GM21423 (cell line): ENCODE measurements around the gene USP9X.
"Not testable (repeated sequence)": the region's sequence is repeated elsewhere in the genome, so short reads cannot be mapped to it uniquely, and the experiment has no call there.

Experiments used
- ATAC-seq: cut with Tn5 transposase; IDR thresholded peaks from one replicate; pipeline ENCODE4 v1.9.1; 2021; ENCODE audit warnings: mild to moderate bottlenecking, moderate library complexity; ENCODE audit not compliant: unreplicated experiment

USP9X gene

DNA sequence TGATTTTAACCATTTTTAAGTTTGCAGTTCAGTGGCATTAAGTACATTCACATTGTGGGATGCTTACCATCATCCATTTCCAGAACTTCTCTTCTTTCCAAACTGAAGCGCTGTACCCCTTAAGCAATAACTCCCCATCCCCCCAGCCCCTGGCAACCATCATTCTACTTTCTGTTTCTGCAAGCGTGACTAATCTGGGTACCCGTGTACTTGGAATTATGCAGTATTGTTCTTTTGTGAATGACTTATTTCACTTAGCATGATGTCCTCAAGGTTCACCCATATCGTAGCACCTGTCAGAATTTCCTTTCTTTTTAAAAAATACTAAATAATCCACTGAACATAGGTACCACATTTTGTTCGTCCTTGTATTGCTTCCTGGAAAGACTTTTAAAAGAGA lies 32.9 kb downstream of the USP9X start:
- ATAC-seq = no peak

DNA sequence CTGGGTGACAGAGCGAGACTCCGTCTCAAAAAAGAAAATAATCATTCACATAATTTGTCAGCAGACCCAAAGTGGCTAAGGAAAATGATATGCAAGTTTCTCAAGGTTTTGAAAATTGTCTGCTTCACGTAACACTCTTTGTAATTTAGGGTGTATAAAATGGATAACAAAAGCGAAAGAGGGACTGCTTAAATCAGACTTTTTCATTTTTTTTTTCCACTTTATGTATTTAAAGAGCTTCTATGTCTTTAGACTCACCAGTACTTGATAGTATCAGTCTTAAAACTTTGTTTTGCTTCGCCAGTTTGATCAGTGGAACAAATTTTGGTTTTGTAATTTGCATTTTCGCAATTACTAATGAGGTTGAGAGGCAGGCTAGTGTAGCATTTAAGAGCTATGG lies 34.6 kb downstream of the USP9X start:
- peak; percentile 36 for ATAC-seq

DNA sequence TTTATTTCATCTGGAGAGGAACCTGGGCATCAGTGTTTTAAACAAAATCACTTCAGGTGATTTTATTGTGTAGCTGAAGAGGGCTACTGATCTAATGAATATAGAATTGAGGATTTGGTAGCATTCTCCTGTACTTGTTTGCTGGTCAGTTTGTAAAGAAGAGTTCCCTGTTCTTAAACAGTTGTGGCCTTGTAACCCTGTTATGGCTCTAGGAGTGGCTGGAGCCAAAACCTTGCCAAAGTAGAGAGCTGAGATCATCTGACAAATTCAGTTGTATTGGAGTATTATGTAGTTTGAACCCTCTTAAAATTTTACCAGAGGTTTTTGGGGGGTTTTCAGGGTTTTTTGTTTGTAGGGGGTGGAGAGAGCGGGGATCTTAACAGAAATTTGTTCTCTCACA lies 36.5 kb downstream of the USP9X start:
- ATAC-seq = no peak

DNA sequence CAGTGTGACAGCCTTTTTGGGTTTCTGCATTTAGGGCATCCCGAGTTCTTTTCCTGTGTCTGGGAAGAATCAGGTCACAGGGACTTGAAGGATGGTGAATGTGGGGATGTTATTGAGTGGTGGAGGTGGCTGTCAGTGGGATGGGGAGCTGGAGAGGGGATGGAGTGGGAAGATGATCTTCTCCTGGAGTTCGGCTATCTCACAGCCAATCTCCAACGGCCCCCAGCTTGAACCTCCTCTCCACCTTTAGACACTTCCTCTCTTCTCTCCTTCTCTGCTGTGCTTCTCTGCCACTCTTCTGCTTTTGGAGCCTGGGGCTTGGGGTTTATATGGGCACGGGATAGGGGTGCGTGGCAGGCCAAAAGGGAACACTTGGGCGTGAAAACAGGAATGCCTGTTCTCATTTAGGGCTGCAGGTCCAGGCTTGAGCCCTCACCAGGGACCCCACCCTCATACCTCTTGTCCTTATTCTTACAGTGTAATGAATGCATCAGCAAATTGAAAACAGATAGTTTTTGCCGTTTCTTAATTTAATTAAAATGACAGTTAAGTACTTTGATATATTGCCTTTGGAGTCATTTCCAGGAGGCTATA lies 37.5 kb downstream of the USP9X start:
- no peak for ATAC-seq

DNA sequence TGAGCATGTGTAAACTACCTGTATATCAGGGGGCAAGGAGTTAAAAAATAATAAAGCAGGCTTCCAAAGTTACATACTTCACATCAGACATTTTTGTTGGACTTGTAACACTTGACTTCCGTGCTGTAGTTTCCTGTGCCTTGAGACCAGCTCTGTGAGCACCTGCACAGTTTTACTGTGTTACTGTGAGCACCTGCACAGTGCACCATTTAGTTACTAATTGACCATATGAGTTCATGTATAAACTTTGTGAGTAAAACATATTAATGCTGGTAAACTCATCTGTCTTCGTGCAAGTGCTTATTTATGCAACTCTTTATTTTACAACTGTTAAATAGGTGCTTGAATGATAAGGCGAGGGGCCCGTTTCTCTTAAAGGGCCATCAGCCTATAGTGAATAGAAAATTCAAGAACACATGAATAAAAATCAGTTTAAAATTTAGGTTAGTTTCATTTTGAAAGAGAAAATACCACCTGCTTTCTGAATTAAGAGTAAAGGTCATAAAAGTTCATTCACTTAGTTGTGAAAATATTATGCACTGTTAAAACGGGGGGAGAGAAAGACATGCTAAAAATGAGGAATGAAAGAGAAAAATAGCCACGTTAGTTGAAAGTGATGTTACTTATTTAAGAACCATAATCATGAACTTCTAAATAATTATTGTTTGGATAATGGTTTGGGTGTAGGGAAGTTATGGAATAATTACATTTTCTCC lies 42.4 kb downstream of the USP9X start:
- peak; percentile 87 for ATAC-seq

DNA sequence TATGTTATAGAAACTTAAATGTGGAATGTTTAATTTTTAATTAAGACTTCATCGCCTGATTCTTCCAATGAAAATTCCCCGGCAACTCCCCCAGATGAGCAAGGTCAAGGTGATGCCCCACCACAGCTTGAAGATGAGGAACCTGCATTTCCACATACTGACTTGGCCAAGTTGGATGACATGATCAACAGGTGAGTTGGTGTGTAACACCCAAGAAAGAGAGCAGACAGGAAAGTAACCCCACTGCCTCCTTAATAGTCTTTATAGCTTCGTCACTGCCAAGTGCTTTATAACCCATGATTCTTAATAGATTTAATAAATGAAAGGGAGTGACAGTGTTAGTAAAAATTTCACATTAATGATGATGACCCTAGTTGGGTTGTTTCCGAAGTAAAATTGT lies 43.7 kb downstream of the USP9X start:
- no peak for ATAC-seq

DNA sequence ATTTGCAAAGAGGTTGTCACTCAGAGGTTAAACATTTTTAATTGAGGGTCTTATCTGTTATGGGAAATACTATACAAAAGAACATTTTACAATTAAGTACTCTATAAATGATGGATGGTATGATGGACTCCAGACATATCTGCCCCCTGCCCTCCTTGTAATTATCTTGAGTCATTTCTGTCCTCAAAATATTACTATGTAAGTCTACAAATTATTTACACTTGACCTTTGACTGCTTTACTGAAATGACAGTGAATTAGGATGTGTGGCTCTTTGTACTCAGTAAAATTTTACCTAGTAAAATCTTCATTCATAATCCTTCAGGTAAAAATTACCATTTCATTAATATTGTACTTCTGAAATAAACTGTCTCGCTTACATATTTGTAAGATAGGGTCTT lies 46.5 kb downstream of the USP9X start:
- no peak for ATAC-seq

DNA sequence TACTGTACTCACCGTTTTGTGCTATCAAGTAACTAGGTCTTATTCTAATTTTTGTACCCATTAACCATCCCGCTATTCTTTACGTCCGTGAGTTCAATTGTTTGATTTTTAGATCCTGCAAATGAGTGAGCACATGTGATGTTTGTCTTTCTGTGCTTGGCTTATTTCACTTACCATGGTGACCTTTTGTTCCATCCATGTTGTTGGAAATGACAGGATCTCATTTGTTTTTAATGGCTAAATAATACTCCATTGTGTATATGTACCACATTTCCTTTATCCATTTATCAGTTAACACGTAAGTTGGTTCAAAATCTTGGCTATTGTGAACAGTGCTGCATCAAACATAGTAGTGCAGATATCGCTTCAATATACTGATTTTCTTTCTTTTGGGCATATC lies 48.3 kb downstream of the USP9X start:
- no peak for ATAC-seq

DNA sequence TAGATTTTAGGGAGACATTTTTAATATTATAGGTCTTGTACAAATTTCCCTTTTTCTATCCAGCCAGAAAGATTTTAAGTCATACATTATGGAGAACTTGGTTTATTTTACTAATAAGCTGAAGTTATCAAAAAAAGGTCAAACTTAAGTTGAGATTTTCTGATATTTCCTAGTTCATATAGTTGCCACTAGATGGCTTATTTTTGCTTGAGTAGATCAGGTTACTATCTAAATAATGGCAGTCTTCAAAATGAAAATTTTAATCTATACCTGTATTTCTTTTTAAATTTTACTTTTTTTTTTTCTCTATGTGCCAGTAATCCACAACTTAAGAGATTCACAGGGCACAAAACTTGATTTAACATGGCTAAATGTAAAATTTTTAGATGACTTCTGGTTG lies 52.3 kb downstream of the USP9X start:
- no peak for ATAC-seq

DNA sequence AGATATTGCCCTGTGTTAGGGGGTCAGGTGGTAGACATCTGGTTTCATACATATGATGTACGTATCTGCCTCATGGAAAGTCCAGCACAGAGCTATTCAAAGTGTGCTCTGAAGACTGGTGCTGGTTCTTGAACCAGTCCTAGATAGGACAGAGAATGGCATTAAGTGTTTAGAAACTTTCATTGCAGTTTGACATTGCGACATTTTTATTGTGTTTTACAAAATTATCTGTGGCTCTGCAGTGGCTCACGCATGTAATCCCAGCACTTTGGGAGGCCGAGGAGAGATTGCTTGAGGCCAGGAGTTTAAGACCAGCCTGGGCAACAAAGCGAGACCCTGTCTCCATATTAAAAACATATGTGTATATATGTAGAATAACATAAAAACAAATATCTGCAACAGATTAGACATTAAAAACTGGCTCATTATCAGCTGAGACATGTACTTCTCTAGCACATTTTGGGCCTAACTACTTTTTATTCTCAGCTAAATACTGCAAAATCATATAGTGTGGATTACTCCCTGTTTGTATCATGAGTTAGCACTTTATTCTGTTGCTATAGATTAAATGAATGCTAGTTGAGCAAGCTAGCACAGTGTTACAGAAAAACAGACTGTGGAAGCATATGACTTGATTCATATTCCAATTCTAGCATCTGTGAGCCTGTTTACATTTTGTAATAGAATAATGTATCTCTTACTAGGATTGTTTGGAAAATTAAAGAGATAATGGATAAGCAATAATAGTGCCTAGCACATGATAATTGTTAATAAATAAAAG lies 57.1 kb downstream of the USP9X start:
- no peak for ATAC-seq

DNA sequence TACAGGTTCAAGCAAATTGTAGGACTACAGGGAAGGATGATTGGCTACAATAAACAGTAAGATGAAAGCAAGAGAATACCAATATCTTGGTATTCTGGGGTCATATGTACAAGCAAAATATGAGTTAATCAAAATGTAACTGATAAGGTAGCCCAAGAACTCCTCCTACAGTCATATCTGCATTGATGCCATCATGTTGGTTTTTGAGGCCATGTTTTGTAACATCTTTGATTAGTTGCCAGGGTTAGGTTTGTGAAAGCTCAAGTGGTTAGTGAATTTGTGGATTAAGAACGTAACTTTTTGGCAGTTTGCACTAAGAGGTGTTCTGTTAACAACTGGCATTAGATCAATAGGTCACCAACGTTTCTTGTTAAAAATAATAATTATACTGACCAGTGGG lies 59.6 kb downstream of the USP9X start:
- no peak for ATAC-seq

DNA sequence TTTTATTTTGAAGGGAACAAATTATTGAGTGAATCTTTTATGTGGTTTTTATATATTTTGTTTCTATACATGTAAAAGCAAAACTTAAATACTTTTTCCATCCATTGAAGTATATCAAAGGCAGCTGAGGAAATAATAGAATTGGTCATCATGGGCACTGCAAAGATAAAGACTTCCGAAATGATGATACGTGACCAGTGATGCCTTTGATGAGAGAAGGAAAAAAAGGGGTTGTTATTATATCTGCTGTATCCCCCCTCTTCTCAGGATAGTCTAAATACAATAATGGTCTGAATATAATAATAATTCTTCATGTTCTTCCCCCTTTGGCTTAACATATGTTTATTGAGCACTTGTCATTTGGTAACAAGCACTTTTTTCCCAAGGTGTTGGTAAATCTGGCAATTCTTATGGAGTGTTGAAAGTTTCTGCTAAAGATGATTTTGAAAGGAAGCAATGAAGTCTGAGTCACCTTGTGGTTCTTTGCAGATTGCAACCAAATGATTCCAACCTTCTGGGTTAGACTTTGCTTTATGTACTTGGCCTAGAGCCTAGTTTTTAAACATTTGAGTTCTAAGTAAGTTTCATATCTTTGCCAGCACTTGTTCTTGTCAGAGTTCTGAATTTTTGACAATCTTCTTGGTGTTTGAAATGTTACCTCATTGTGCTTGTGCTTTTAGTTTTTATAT lies 60.8 kb downstream of the USP9X start:
- ATAC-seq = no peak

DNA sequence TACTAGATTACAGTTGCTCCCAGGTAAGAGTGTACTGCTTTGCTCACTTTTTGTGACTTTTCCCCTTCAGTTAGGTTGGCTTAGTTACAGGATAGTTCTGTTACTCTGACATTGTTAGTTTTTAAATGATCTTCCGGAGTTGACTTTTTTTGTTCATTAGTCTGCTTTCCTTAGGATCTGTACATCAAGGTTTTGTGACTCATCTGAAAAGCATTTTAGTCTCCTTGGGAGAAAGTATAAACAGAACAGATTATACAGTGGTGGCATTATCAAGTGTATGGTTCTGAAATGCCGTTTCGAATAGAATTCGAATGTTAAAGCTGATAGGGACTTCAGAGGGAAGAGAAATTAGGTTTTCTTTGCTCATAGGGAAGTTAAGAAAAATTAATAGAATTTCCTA lies 63.3 kb downstream of the USP9X start:
- no peak for ATAC-seq

DNA sequence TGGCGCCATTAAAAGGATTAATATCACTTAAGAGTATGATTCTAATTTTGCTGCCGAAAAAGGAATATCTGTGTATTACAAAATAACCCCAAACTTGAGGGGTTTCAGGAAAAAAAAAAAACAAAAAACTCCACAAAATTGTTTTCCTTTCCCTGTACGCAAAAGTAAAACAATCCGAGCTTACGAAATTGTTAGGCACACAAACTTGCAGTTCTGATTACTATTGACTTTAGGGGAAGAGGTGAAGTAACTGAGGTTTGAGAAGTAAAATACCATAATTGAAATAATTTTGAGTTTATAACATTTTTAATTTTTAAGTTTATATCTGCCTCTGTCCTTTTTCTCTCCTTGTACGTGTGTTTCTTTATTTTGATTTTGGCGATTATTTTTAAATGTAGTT lies 64.8 kb downstream of the USP9X start:
- no peak for ATAC-seq

DNA sequence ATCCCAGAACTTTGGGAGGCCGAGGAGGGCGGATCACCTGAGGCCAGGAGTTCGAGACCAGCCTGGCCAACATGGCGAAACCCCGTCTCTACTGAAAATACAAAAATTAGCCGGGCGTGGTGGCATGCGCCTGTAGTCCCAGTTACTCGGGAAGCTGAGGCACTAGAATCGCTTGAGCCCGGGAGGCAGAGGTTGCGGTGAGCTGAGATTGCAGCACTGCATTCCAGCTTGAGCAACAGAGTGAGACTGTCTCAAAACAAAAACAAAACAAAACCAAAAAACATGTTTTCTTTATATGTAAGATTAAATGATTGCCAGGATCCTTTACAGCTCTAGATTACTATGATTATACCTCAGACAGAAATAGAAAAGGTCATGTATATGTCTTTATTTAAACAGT lies 66.5 kb downstream of the USP9X start:
- ATAC-seq = not testable (repeated sequence)

DNA sequence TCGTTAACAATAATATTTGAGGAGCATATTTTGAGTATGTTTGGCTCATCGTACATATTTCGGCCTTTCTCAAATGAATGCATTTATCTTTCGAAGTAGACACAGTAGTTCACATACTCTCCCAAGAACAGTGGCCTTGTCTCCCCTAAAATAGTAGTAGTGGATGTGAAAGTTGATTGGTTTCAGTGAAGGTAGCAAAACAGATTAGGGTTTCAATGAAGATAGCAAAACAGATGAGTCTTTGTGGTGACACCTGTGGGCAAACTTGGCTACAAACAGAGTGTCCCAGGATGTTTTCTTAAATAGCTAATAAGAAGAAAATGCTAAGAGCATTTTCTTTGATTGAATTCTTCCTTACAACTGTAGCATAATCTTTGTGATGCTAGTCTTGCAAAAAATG lies 67.0 kb downstream of the USP9X start:
- no peak for ATAC-seq

DNA sequence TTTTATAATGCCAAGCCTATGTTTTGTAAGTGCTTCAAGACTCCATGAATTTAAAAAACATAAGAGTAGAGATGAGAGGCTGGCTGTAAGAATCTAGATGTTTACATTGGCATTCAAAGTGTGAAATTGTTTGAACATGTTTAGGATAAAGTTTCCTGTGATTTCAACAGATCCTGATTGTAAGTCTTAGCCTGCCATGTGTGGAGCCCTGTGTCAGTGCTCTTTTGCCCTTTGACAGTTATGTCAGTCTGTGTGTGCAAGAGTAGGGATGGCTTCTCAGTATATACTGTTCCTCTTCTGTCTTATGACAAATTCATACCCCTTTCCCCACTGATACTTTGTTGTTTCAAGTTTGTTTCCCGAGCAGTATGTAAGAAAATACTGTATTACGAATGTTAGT lies 68.2 kb downstream of the USP9X start:
- ATAC-seq = no peak

DNA sequence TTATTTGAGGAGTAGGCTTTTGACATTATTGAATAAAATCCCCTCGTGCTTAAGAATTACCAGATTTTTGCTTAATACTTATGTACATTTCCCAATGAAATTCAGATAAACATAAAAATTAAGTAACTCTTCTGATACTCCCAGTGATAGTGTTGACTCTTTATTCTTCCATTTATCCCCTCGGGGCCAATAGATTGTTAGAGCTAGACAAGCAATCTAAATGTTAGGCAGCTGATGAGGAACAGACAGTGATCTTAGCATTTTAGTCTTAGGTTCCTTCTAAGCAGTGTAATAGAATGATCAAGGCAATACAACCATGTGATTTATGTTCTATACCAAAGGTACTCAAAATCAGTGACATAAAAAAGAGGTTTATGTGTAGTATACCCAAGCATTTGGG lies 68.7 kb downstream of the USP9X start:
- ATAC-seq = no peak

DNA sequence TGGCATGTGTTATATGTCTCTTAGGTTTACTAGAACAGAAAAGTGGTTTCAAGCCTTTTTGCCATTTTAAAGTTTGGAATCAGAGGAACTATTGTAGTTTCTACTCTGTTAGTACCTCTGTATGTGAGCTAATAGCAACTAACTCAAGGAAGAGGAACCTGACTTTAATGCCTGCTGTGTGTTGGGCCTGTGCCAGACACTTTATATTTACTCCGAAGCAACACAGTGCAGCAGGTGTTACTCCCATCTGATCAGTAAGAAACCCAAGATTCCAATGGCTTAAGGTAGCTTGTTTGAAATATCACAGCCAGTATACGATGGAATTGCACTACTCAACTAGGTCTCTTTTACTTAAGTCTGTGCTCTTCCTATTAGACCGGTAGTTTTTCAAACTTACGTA lies 79.2 kb downstream of the USP9X start:
- no peak for ATAC-seq

DNA sequence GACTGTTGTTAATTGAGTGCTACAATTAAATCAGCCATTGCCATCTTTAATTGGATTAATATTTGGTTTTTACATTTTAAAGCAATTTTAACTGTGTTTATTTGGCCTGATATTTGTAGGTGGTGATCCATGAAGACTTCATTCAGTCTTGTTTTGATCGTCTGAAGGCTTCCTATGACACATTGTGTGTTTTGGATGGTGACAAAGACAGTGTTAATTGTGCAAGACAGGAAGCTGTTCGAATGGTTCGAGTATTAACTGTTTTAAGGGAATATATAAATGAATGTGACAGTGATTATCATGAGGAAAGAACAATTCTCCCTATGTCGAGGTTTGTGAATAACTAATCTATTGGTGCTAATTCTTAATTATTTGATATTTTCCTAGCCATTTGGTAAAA lies 82.6 kb downstream of the USP9X start:
- ATAC-seq = no peak

DNA sequence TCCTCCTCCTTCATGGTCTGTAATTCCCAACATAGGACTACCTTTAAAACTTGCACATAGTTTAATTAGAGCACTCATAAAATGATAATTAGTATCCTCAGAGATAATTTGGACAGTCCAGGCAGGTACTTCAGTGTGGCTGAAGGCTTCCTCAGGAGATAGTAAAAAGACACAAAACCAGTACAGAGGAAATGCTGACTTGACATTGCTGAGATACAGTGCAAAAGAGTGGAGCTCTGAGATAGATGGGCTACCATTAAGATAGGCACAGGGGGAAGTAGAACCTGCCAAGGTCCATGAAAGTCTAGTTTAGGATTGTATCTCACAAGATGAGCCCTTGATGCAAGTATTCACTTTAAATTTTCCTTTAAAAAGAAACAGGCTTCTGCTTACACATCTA lies 91.0 kb downstream of the USP9X start:
- no peak for ATAC-seq

DNA sequence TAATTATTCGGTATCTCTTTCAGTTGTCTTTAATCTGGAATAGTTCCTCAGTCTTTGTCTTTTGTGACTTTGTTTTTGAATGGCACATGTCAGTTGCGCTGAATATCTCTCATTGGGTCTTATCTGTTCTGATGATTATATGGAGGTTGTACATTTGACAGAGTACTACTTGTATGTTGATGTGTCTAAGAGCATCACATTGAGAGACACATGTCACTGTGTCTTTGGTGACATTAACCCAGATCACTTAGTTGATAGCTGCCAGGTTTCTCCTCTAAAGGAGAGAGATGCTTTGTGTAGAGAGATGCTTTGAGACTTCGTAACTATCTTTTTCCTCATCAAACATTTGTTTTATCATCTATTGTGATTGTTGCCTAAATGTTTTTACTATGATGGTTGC lies 92.1 kb downstream of the USP9X start:
- no peak for ATAC-seq
